Measurements from ENCODE around the gene SENP8.

GRCh38 chr15:72155635-72156616 lies 37.7 kb downstream of the SENP8 start:
- TF ChIP-seq HDAC6 (IDR thresholded peaks at IDR 0.05; ENCODE audit: low read depth, low read length) (no peak), FOXA1 (IDR thresholded peaks at IDR 0.05) (no peak), FOXA1 (CRISPR knock-in tag; IDR thresholded peaks at IDR 0.05) (no peak), NR2F6 (IDR thresholded peaks at IDR 0.05) (no peak), NR2F6 (CRISPR knock-in tag; IDR thresholded peaks at IDR 0.05) (peak; percentile 30; the same call in 1 of the 2 replicates)

Measured in HepG2 (cell line).